Parathyroid adenoma (tissue), 2 donors: ENCODE data around the gene MAGED1.

Experiments used
- H2AFZ ChIP-seq: fragments of 300-600 bp; sonication (generic); one replicate; pipeline ENCODE4 v1.7.0; 2017; ENCODE audit warnings: antibody characterized with exemption, mild to moderate bottlenecking
- H3K27ac ChIP-seq: fragments of 300-600 bp; sonication (generic); one replicate; pipeline ENCODE4 v1.7.0; 2017
- H3K27me3 ChIP-seq: fragments of 300-600 bp; sonication (generic); one replicate; pipeline ENCODE4 v1.7.0; 2017; ENCODE audit warnings: low read length; ENCODE audit not compliant: control insufficient read depth, insufficient read depth
- H3K36me3 ChIP-seq: fragments of 300-600 bp; sonication (generic); one replicate; pipeline ENCODE4 v1.7.0; 2017; ENCODE audit warnings: low read length; ENCODE audit not compliant: control insufficient read depth, insufficient read depth
- H3K4me1 ChIP-seq: fragments of 300-600 bp; sonication (generic); one replicate; pipeline ENCODE4 v1.7.0; 2017; ENCODE audit warnings: control low read depth
- H3K4me2 ChIP-seq: fragments of 300-600 bp; sonication (generic); one replicate; pipeline ENCODE4 v1.7.0; 2017; ENCODE audit warnings: low read length
- H3K4me3 ChIP-seq: fragments of 300-600 bp; sonication (generic); one replicate; pipeline ENCODE4 v1.7.0; 2017; ENCODE audit warnings: low read depth, low read length
- H3K79me2 ChIP-seq: fragments of 300-600 bp; sonication (generic); one replicate; pipeline ENCODE4 v1.7.0; 2017; ENCODE audit warnings: control low read depth
- H3K9ac ChIP-seq: fragments of 300-600 bp; sonication (generic); one replicate; pipeline ENCODE4 v1.7.0; 2017; ENCODE audit warnings: mild to moderate bottlenecking
- H3K9me3 ChIP-seq: fragments of 300-600 bp; sonication (generic); one replicate; pipeline ENCODE4 v1.7.0; 2017; ENCODE audit warnings: low read length; ENCODE audit not compliant: control insufficient read depth
- CTCF ChIP-seq: fragments of 300-600 bp; sonication (generic); IDR thresholded peaks from one replicate; pipeline ENCODE4 v1.7.0; 2017; ENCODE audit warnings: antibody characterized with exemption, mild to moderate bottlenecking
- donor health status: primary hyperparathyroidism.

The MAGED1 gene

GRCh38 chrX:51876441-51876840 lies 17.0 kb upstream of the MAGED1 start:
- Histone ChIP-seq H3K36me3 (no peaks in the 10 kb centered on the region), H2AFZ (no peak overlapping the region), H3K79me2 (no peaks in the 10 kb centered on the region), H3K4me3 (no peak overlapping the region), H3K4me2 (no peak overlapping the region), H3K9me3 (no peaks in the 10 kb centered on the region), H3K27ac (no peak overlapping the region), H3K4me1 (no peaks in the 10 kb centered on the region), H3K27me3 (no peaks in the 10 kb centered on the region), H3K9ac (no peak overlapping the region)
- no peak for TF ChIP-seq CTCF

- Histone ChIP-seq H3K9me3 (no peaks in the 10 kb centered on the region), H3K79me2 (no peaks in the 10 kb centered on the region), H3K4me3 (no peak overlapping the region), H3K36me3 (no peaks in the 10 kb centered on the region), H3K4me2 (no peak overlapping the region), H2AFZ (no peak overlapping the region), H3K9ac (no peak overlapping the region), H3K27ac (no peak overlapping the region), H3K27me3 (no peaks in the 10 kb centered on the region), H3K4me1 (no peaks in the 10 kb centered on the region)
- TF ChIP-seq CTCF = no peak
Observed at GRCh38 chrX:51878056-51878455, 15.4 kb upstream of the MAGED1 start.

GRCh38 chrX:51889851-51890250 lies 3.6 kb upstream of the MAGED1 start:
- Histone ChIP-seq H3K27me3 (no peaks in the 10 kb centered on the region), H3K27ac (no peak overlapping the region), H3K36me3 (no peaks in the 10 kb centered on the region), H3K4me2 (no peak overlapping the region), H3K9ac (no peak overlapping the region), H2AFZ (no peak overlapping the region), H3K4me1 (no peaks in the 10 kb centered on the region), H3K79me2 (no peaks in the 10 kb centered on the region), H3K9me3 (no peaks in the 10 kb centered on the region), H3K4me3 (no peak overlapping the region)
- no peak for TF ChIP-seq CTCF

GRCh38 chrX:51891245-51891644 lies 2.2 kb upstream of the MAGED1 start:
- no peak for TF ChIP-seq CTCF
- no peak overlapping the region for H3K9ac ChIP-seq
- H3K9me3 ChIP-seq = no peaks in the 10 kb centered on the region
- H3K4me2 ChIP-seq = no peak overlapping the region
- peaks cover 4% of the 10 kb centered on the region for H3K4me1 ChIP-seq
- no peaks in the 10 kb centered on the region for H3K27me3 ChIP-seq
- H2AFZ ChIP-seq = no peak overlapping the region
- no peak overlapping the region for H3K27ac ChIP-seq
- no peaks in the 10 kb centered on the region for H3K79me2 ChIP-seq
- no peaks in the 10 kb centered on the region for H3K36me3 ChIP-seq
- no peak overlapping the region for H3K4me3 ChIP-seq

GRCh38 chrX:51891821-51892551 lies 1.4 kb upstream of the MAGED1 start:
- no peak overlapping the region for H3K4me3 ChIP-seq
- no peaks in the 10 kb centered on the region for H3K9me3 ChIP-seq
- peaks cover 4% of the 10 kb centered on the region for H3K4me1 ChIP-seq
- H3K79me2 ChIP-seq = no peaks in the 10 kb centered on the region
- no peaks in the 10 kb centered on the region for H3K27me3 ChIP-seq
- peak overlapping the region; percentile 1 for H2AFZ ChIP-seq
- peak overlapping the region; percentile 72 for H3K27ac ChIP-seq
- no peaks in the 10 kb centered on the region for H3K36me3 ChIP-seq
- no peak overlapping the region for H3K4me2 ChIP-seq
- TF ChIP-seq CTCF = no peak
- no peak overlapping the region for H3K9ac ChIP-seq
